A673 (cell line): ENCODE data around the gene DNAJB6.

Experiments
- CTCF ChIP-seq: fragments of 300-800, 200-600 bp; sonication (generic); conservative IDR thresholded peaks from 2 replicates; pipeline ENCODE4 v1.5.1; 2017; ENCODE audit warnings: low read depth, mild to moderate bottlenecking, antibody characterized with exemption, low read length, moderate library complexity, mixed read lengths
- EZH2 ChIP-seq: fragments of 200-600 bp; sonication (generic); IDR thresholded peaks from 2 replicates; pipeline ENCODE4 v1.6.1; 2017; ENCODE audit warnings: borderline replicate concordance, low read depth, mild to moderate bottlenecking, mixed read lengths, antibody characterized with exemption, low read length; ENCODE audit not compliant: poor library complexity, severe bottlenecking

- TF ChIP-seq CTCF (no peak), EZH2 (no peak)
Observed at GRCh38 chr7:157444843-157445135, 108.0 kb downstream of the DNAJB6 start.
